HuH-7.5 (cell line): ENCODE results near the gene GSG1.

ENCODE experiments used
- DNase-seq: peaks from one replicate; pipeline ENCODE4 v3.0.0; 2011; ENCODE audit warnings: low spot score

The GSG1 gene

GRCh38 chr12:13103391-13104033, at the start of gene GSG1:
GSG1 (minus strand) TSS chr12:13103667; CDS start chr12:13103512, 155 bp downstream.
- no peak for DNase-seq

- DNase-seq: no peak
Observed at GRCh38 chr12:13153180-13153579, 49.7 kb upstream of the GSG1 start.

GRCh38 chr12:13152756-13153155, 49.3 kb upstream of the GSG1 start:
- no peak for DNase-seq

- DNase-seq: no peak
Observed at GRCh38 chr12:13152281-13152680, 48.8 kb upstream of the GSG1 start.

- DNase-seq: no peak
Observed at GRCh38 chr12:13149411-13149810, 45.9 kb upstream of the GSG1 start.

GRCh38 chr12:13148485-13148847, 45.0 kb upstream of the GSG1 start:
- no peak for DNase-seq

- no peak for DNase-seq
Observed at GRCh38 chr12:13147688-13148484, 44.4 kb upstream of the GSG1 start.

- no peak for DNase-seq
Observed at GRCh38 chr12:13146336-13146938, 43.0 kb upstream of the GSG1 start.

- no peak for DNase-seq
Observed at GRCh38 chr12:13144266-13144828, 40.9 kb upstream of the GSG1 start.

GRCh38 chr12:13142747-13143146, 39.3 kb upstream of the GSG1 start:
- no peak for DNase-seq

GRCh38 chr12:13141686-13142085, 38.2 kb upstream of the GSG1 start:
- no peak for DNase-seq

- DNase-seq: peak; percentile 16
Observed at GRCh38 chr12:13135371-13136178, 32.1 kb upstream of the GSG1 start.

- DNase-seq: no peak
Observed at GRCh38 chr12:13133886-13134285, 30.4 kb upstream of the GSG1 start.

- no peak for DNase-seq
Observed at GRCh38 chr12:13130981-13131380, 27.5 kb upstream of the GSG1 start.

GRCh38 chr12:13128291-13128965, 25.0 kb upstream of the GSG1 start:
- DNase-seq: no peak

GRCh38 chr12:13127444-13127843, 24.0 kb upstream of the GSG1 start:
- no peak for DNase-seq

- no peak for DNase-seq
Observed at GRCh38 chr12:13126494-13126893, 23.0 kb upstream of the GSG1 start.

- no peak for DNase-seq
Observed at GRCh38 chr12:13125996-13126395, 22.5 kb upstream of the GSG1 start.

GRCh38 chr12:13124656-13125505, 21.4 kb upstream of the GSG1 start:
- no peak for DNase-seq

- DNase-seq: no peak
Observed at GRCh38 chr12:13121568-13121967, 18.1 kb upstream of the GSG1 start.

GRCh38 chr12:13120413-13120812, 16.9 kb upstream of the GSG1 start:
- DNase-seq: no peak
